ENCODE results near the gene DPH1. TPM values are rescaled to one million over a fixed set of nuclear protein-coding genes. Genes with fewer than 3 reads are reported as not detected.

Gene DPH1
- total and polyA plus RNA-seq, 4 donors, result 9.8 to 24.6 (median 19.4) TPM

- Histone ChIP-seq H3K27me3 (ENCODE audit: control insufficient read depth in 4 of 4, insufficient read depth in 4 of 4, low read length in 3 of 4) (no peaks in the 10 kb centered on the region), H3K4me1 (ENCODE audit: control insufficient read depth in 4 of 4, insufficient read depth in 4 of 4, low read length in 3 of 4) (peaks cover 4 to 13% (median 6%) of the 10 kb centered on the region in 4 donors), H3K9ac (ENCODE audit: low read depth in 1 of 2, low read length in 2 of 2) (no peak overlapping the region), H3K4me3 (ENCODE audit: low read depth in 1 of 3, low read length in 3 of 3) (no peak overlapping the region), H3K36me3 (ENCODE audit: control insufficient read depth in 4 of 4, insufficient read depth in 3 of 4, low read depth in 1 of 4, low read length in 3 of 4) (peaks cover 2 to 6% (median 5%) of the 10 kb centered on the region in 4 donors), H3K9me3 (ENCODE audit: control insufficient read depth in 4 of 4, low read length in 3 of 4) (no peaks in the 10 kb centered on the region), H3K27ac (ENCODE audit: low read depth in 1 of 2, low read length in 2 of 2) (peak overlapping the region in 1 of 2 donors; percentile 8)
- DNase-seq (ENCODE audit: low spot score), result no peak
- TF ChIP-seq ATF3 (IDR thresholded peaks at IDR 0.05) (no peak), NR2F2 (IDR thresholded peaks at IDR 0.05) (no peak)
- WGBS, result 85% methylated on average over 13 of the region's 13 CpGs
These were observed 45.6 kb downstream of the DPH1 start for GRCh38 chr17:2075336-2076086.

GRCh38 chr17:2076087-2076984, 46.4 kb downstream of the DPH1 start:
- H3K4me1 ChIP-seq (ENCODE audit: control insufficient read depth in 4 of 4, insufficient read depth in 4 of 4, low read length in 3 of 4), result peaks cover 0 to 5% (median 0%) of the 10 kb centered on the region in 4 donors

More at GRCh38 chr17:2076087-2076984, 46.4 kb downstream of the DPH1 start:
- no peak overlapping the region for H3K9ac ChIP-seq (ENCODE audit: low read depth in 1 of 2, low read length in 2 of 2)
- peak overlapping the region in 1 of 2 donors; percentile 13 for H3K27ac ChIP-seq (ENCODE audit: low read depth in 1 of 2, low read length in 2 of 2)
- H3K9me3 ChIP-seq (ENCODE audit: control insufficient read depth in 4 of 4, low read length in 3 of 4), result no peaks in the 10 kb centered on the region
- H3K27me3 ChIP-seq (ENCODE audit: control insufficient read depth in 4 of 4, insufficient read depth in 4 of 4, low read length in 3 of 4), result no peaks in the 10 kb centered on the region
- 83% methylated on average over 17 of the region's 17 CpGs for WGBS
- peaks cover 2 to 12% (median 8%) of the 10 kb centered on the region in 4 donors for H3K36me3 ChIP-seq (ENCODE audit: control insufficient read depth in 4 of 4, insufficient read depth in 3 of 4, low read depth in 1 of 4, low read length in 3 of 4)
- DNase-seq (ENCODE audit: low spot score), result no peak
- H3K4me3 ChIP-seq (ENCODE audit: low read depth in 1 of 3, low read length in 3 of 3), result no peak overlapping the region
- TF ChIP-seq RXRA (IDR thresholded peaks at IDR 0.05) (no peak), CTCF (IDR thresholded peaks at IDR 0.05; ENCODE audit: low read depth, low read length, missing input control) (no peak), FOXA2 (IDR thresholded peaks at IDR 0.05) (no peak), HNF4G (IDR thresholded peaks at IDR 0.05) (no peak), ZBTB33 (IDR thresholded peaks at IDR 0.05) (no peak), REST (IDR thresholded peaks at IDR 0.05) (no peak), FOXA1 (IDR thresholded peaks at IDR 0.05) (no peak), HNF4A (conservative IDR thresholded peaks at IDR 0.05) (no peak), GABPA (IDR thresholded peaks at IDR 0.05 in 1 of 2, conservative IDR thresholded peaks at IDR 0.05 in 1 of 2) (no peak), JUND (IDR thresholded peaks at IDR 0.05) (no peak), EGR1 (IDR thresholded peaks at IDR 0.05; ENCODE audit: low read depth in 2 of 2) (no peak)

All from liver (tissue), 9 donors.